Measurements from ENCODE around the gene COL26A1. TPM values are rescaled to one million over a fixed set of nuclear protein-coding genes. Genes with fewer than 3 reads are reported as not detected.

Gene COL26A1
- total RNA-seq, 2 experiments from 2014 or later, result not detected

GRCh38 chr7:101486433-101487104, 123.9 kb downstream of the COL26A1 start:
- no peaks in the 10 kb centered on the region for H3K9me2 ChIP-seq (ENCODE audit: insufficient read depth, low read length)
- H3K9me3 ChIP-seq (ENCODE audit: low read length), result no peaks in the 10 kb centered on the region
- no peaks in the 10 kb centered on the region for H3K36me3 ChIP-seq (ENCODE audit: insufficient read depth, low read length)
- no peak for DNase-seq (ENCODE audit: low spot score)
- no peak overlapping the region for H3K4me2 ChIP-seq (ENCODE audit: low read length)
- no peak overlapping the region for H3K27ac ChIP-seq (ENCODE audit: low read depth, low read length, poor library complexity, severe bottlenecking)
- intact Hi-C loops (cut with micrococcal nuclease; ENCODE audit: unreplicated experiment), result no loop called here
- H4K20me1 ChIP-seq (ENCODE audit: insufficient read depth, low read length), result no peaks in the 10 kb centered on the region
- POLR2A ChIA-PET, result no interaction called here
- CTCF ChIA-PET (ENCODE audit: unreplicated experiment), result no interaction called here
- no peak for TF ChIP-seq EZH2phosphoT487 (IDR thresholded peaks at IDR 0.05; ENCODE audit: borderline replicate concordance, low read depth, low read length)
- TF ChIP-seq CTCF (conservative IDR thresholded peaks at IDR 0.05; ENCODE audit: low read length), result no peak
- no TSS peak for BruUV-seq (replicated peaks)
- H3K4me1 ChIP-seq (ENCODE audit: insufficient read depth, low read length, poor library complexity, severe bottlenecking), result no peaks in the 10 kb centered on the region
- H3K4me3 ChIP-seq (ENCODE audit: low read depth, low read length, poor library complexity, severe bottlenecking), result no peak overlapping the region
- H3K79me2 ChIP-seq (ENCODE audit: insufficient read depth, low read depth, low read length), result no peaks in the 10 kb centered on the region
- H2AFZ ChIP-seq (ENCODE audit: low read length), result no peak overlapping the region

- no peaks in the 10 kb centered on the region for H4K20me1 ChIP-seq (ENCODE audit: insufficient read depth, low read length)
- POLR2A ChIA-PET, result no interaction called here
These were observed 124.4 kb downstream of the COL26A1 start for GRCh38 chr7:101487105-101487458.

More at GRCh38 chr7:101487105-101487458, 124.4 kb downstream of the COL26A1 start:
- Histone ChIP-seq H2AFZ (ENCODE audit: low read length) (no peak overlapping the region), H3K4me3 (ENCODE audit: low read depth, low read length, poor library complexity, severe bottlenecking) (no peak overlapping the region), H3K36me3 (ENCODE audit: insufficient read depth, low read length) (no peaks in the 10 kb centered on the region), H3K27ac (ENCODE audit: low read depth, low read length, poor library complexity, severe bottlenecking) (no peak overlapping the region), H3K4me1 (ENCODE audit: insufficient read depth, low read length, poor library complexity, severe bottlenecking) (no peaks in the 10 kb centered on the region), H3K79me2 (ENCODE audit: insufficient read depth, low read depth, low read length) (no peaks in the 10 kb centered on the region), H3K9me2 (ENCODE audit: insufficient read depth, low read length) (no peaks in the 10 kb centered on the region), H3K9me3 (ENCODE audit: low read length) (no peaks in the 10 kb centered on the region), H3K4me2 (ENCODE audit: low read length) (no peak overlapping the region)
- no peak for TF ChIP-seq EZH2phosphoT487 (IDR thresholded peaks at IDR 0.05; ENCODE audit: borderline replicate concordance, low read depth, low read length)
- TF ChIP-seq CTCF (conservative IDR thresholded peaks at IDR 0.05; ENCODE audit: low read length), result no peak
- no peak for DNase-seq (ENCODE audit: low spot score)
- CTCF ChIA-PET (ENCODE audit: unreplicated experiment), result no interaction called here
- intact Hi-C loops (cut with micrococcal nuclease; ENCODE audit: unreplicated experiment), result no loop called here
- BruUV-seq (replicated peaks), result no TSS peak

Data from OCI-LY7 (cell line).